ENCODE results near the gene SLC6A8. TPM values are rescaled to one million over a fixed set of nuclear protein-coding genes. Genes with fewer than 3 reads are reported as not detected.

SLC6A8 gene
- total and polyA plus RNA-seq, 2 experiments from 2014 or later, result 29.0 to 35.8 TPM

DNA sequence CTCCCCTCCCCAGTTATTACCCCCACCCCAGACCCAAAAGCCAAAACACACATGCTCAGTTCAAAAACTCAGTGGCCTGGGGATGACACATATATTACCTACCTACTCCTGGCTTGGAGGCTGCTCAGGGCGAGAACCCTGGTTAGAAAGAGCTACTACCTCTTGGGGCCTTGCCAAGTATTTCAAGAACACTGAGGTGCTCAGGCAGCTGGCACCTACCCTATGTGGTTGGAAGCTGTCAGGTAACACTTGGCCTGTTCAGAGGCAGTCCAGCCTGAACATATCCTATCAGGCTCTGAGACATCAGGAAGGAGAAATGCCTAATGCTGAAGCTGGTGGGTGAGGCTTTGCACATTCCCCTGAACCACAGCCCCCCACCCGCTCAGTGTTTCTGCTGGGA is 31.5 kb downstream of the SLC6A8 start:
- no peaks in the 10 kb centered on the region for H3K9me3 ChIP-seq (ENCODE audit: low read depth)
- H3K4me3 ChIP-seq, result no peak overlapping the region
- no peaks in the 10 kb centered on the region for H3K27me3 ChIP-seq
- H3K36me3 ChIP-seq, result peaks cover 12% of the 10 kb centered on the region
- TF ChIP-seq, protein P1, sequence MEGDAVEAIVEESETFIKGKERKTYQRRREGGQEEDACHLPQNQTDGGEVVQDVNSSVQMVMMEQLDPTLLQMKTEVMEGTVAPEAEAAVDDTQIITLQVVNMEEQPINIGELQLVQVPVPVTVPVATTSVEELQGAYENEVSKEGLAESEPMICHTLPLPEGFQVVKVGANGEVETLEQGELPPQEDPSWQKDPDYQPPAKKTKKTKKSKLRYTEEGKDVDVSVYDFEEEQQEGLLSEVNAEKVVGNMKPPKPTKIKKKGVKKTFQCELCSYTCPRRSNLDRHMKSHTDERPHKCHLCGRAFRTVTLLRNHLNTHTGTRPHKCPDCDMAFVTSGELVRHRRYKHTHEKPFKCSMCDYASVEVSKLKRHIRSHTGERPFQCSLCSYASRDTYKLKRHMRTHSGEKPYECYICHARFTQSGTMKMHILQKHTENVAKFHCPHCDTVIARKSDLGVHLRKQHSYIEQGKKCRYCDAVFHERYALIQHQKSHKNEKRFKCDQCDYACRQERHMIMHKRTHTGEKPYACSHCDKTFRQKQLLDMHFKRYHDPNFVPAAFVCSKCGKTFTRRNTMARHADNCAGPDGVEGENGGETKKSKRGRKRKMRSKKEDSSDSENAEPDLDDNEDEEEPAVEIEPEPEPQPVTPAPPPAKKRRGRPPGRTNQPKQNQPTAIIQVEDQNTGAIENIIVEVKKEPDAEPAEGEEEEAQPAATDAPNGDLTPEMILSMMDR (IDR thresholded peaks at IDR 0.05; ENCODE audit: low read depth, low read length), result no peak
- H3K4me1 ChIP-seq (ENCODE audit: low read depth), result no peaks in the 10 kb centered on the region
- no peak for DNase-seq (ENCODE audit: low read depth in 1 of 2, low spot score in 1 of 2)
- no peak overlapping the region for H3K27ac ChIP-seq

DNA sequence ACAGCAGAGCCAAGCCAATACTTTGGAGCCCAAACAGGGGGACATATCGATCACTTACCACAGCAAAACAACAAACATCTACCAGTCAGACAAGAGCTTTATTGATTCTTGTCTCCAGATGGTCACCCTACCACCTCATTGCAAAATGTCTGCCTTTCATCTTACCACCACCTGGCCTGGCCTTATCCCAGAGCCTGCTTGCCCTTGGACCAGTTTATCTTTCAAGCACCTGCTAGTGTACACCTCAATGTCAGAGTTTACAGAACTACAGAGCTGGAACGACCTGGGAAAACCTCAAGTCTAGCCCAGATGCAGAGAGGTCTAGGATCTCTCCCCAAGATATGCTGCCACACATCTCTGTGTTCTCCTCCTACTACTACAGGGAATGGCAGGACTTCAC is 32.0 kb downstream of the SLC6A8 start:
- H3K9me3 ChIP-seq (ENCODE audit: low read depth), result no peaks in the 10 kb centered on the region
- TF ChIP-seq, protein P1 (IDR thresholded peaks at IDR 0.05; ENCODE audit: low read depth, low read length), result no peak
- H3K27me3 ChIP-seq, result no peaks in the 10 kb centered on the region
- DNase-seq (ENCODE audit: low read depth in 1 of 2, low spot score in 1 of 2), result no peak
- H3K4me1 ChIP-seq (ENCODE audit: low read depth), result no peaks in the 10 kb centered on the region
- H3K36me3 ChIP-seq, result peaks cover 12% of the 10 kb centered on the region
- no peak overlapping the region for H3K4me3 ChIP-seq
- no peak overlapping the region for H3K27ac ChIP-seq

DNA sequence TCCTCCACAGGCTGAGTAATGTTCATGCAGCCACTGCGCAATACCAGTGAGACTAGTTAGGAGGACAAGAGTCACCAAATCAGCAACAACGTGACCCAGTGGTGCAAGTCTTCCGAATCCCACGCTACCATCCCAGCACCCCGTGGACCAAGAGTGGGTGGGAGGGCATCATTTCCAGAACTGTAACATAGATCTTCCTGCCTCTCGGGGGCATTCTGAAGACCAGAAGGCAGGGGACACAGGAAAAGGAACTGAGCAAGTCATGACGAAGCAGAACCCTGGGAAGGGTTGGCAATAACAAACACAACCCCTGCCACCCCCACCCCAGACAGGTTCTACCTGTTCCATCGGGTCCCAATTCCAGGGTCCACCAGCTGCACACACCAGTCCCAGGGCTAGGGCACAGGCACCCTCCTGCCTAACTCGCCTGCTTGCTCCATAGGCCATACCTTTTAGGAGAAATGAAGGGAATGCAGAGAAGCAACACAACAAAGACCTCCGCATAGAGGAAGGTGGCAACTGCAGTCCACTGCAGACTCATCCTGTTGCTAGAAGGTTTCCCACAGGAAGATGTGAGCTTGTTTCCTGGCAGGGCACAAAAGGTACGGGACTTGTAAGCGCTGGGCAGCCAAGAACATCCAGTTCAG is 35.1 kb downstream of the SLC6A8 start:
- peak overlapping the region; percentile 89 for H3K27ac ChIP-seq
- H3K4me3 ChIP-seq, result peak overlapping the region; percentile 46
- no peak for DNase-seq (ENCODE audit: low read depth in 1 of 2, low spot score in 1 of 2)
- no peaks in the 10 kb centered on the region for H3K9me3 ChIP-seq (ENCODE audit: low read depth)
- H3K36me3 ChIP-seq, result peaks cover 8% of the 10 kb centered on the region
- H3K27me3 ChIP-seq, result no peaks in the 10 kb centered on the region
- TF ChIP-seq, protein P1 (IDR thresholded peaks at IDR 0.05; ENCODE audit: low read depth, low read length), result no peak
- peaks cover 16% of the 10 kb centered on the region for H3K4me1 ChIP-seq (ENCODE audit: low read depth)

DNA sequence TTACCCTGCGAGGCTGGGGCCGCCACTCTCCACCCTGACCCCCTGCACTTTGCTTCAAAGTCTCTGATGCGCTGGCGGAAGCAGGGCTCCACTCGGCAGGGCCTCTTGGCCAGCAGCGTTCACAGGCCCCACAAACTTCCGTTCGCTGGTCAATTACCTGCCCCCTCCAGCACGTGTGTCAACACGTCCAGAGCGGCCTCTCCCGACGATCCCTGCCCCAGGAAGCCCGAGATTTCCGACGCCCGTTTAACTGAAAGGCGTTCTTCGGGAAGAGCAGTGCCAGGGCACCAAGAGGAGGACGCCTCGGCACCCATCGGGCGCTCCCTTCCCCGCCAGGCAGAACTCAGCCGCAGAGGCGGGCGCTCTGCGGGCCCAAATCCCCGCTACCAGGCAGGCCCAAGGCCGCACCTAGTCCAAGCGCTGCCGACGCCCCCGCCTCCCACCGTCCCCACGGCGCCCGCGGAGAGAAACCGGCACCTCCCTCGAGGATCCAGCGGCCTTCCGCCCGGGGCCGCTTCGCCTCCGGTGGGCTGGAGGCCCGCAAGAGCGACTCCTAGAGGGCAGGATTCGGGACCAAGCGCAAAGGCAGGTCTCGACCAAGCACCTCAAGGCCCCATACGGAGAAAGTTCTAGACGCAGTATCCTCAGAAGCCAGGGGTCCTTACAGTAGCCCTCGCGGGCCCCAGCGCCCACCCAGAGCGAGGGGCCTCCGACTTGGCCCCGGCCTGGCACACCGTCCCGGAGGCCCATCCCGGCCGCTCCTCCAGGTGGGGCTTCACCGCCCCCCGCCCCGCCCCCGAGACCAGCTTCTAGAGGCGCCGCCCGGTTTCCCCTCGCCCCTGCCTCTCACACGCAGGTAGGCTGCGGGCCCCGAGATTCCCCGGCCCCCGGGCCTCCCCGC is 35.9 kb downstream of the SLC6A8 start:
- DNase-seq (ENCODE audit: low read depth in 1 of 2, low spot score in 1 of 2), result peak; percentile 43 to 56
- TF ChIP-seq, protein P1 (IDR thresholded peaks at IDR 0.05; ENCODE audit: low read depth, low read length), result peak; percentile 39
- Histone ChIP-seq H3K9me3 (ENCODE audit: low read depth) (no peaks in the 10 kb centered on the region), H3K4me3 (peak overlapping the region; percentile 46), H3K36me3 (peaks cover 8% of the 10 kb centered on the region), H3K27me3 (no peaks in the 10 kb centered on the region), H3K4me1 (ENCODE audit: low read depth) (peaks cover 16% of the 10 kb centered on the region), H3K27ac (peak overlapping the region; percentile 89)

DNA sequence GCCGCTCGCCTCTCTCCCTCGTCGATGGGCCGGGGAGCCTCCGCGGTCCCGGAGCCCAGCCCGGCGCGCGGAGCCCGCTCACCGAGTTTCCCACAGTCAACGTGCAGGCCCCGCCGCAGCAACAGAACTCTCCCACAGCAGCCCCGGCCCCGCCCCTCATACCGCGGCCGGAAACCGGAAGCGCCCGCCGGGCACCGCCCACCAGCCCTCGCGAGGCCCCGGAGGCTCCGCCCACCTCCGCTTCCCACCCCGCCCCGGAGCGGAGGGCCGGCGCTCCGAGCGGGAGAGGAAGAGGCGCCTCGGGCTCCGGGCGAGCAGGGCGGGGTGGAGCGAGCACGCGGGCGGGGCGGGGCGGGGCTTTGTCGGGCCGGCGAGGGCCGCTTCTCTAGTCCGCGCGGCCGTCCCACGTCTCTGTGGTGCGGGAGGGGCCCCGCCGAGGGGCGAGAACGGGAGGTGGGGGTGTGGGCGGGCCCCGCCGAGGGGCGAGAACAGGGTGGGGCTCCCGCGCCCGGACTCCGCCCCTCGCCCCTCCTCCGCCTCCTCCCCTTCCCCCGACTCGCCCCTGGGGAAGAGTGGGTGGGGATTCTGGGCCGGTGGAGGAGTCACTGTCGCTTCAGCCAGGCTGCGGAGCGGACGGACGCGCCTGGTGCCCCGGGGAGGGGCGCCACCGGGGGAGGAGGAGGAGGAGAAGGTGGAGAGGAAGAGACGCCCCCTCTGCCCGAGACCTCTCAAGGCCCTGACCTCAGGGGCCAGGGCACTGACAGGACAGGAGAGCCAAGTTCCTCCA is 36.7 kb downstream of the SLC6A8 start, which contains the start of the genes ABCD1 and BCAP31:
TSS of gene ABCD1 (plus strand) at position 605 of the 787 bp plus-strand sequence. CDS start 411 bp downstream, outside the sequence.
TSS of gene BCAP31 (minus strand) at position 136 of the 787 bp plus-strand sequence. CDS start 1,143 bp downstream, outside the sequence.
- Histone ChIP-seq H3K27me3 (no peaks in the 10 kb centered on the region), H3K36me3 (peaks cover 8% of the 10 kb centered on the region), H3K27ac (peak within 1 kb of the TSS; percentile 89), H3K4me1 (ENCODE audit: low read depth) (peaks cover 16% of the 10 kb centered on the region), H3K9me3 (ENCODE audit: low read depth) (no peaks in the 10 kb centered on the region), H3K4me3 (peak within 1 kb of the TSS; percentile 46)
- TF ChIP-seq, protein P1 (IDR thresholded peaks at IDR 0.05; ENCODE audit: low read depth, low read length), result no peak
- DNase-seq (ENCODE audit: low read depth in 1 of 2, low spot score in 1 of 2), result peak; percentile 90 to 91
